Measurements from ENCODE around the gene CELF3. TPM values are rescaled to one million over a fixed set of nuclear protein-coding genes. Genes with fewer than 3 reads are reported as not detected.
A peak's percentile ranks its signal among the peaks of the same experiment; 100 is the strongest.

Gene CELF3
- total and polyA plus RNA-seq, 2 of the 13 experiments (the other 11 are each of a cell fraction or from before 2014, with no cell fraction given): not detected

GRCh38 chr1:151703813-151704212, 12.8 kb downstream of the CELF3 start (continued):
- TF ChIP-seq ZNF333 (CRISPR knock-in tag; IDR thresholded peaks at IDR 0.05; ENCODE audit: borderline replicate concordance): no peak
- TF ChIP-seq ZC3H13 (CRISPR knock-in tag; IDR thresholded peaks at IDR 0.05): no peak
- peak; percentile 58; the same call in 1 of the 2 replicates for TF ChIP-seq BCL6 (CRISPR knock-in tag; IDR thresholded peaks at IDR 0.05)
- TF ChIP-seq ZNF501 (CRISPR knock-in tag; IDR thresholded peaks at IDR 0.05): 0 out of 2 replicates have a peak, but pooled peaks have one; percentile 28
- no peak for TF ChIP-seq MAFG (CRISPR knock-in tag; IDR thresholded peaks at IDR 0.05)
- TF ChIP-seq JARID2 (CRISPR knock-in tag; IDR thresholded peaks at IDR 0.05; ENCODE audit: insufficient replicate concordance): peak; percentile 42
- no peak for TF ChIP-seq CHCHD3 (CRISPR knock-in tag; IDR thresholded peaks at IDR 0.05)
- TF ChIP-seq ESRRA (CRISPR knock-in tag; IDR thresholded peaks at IDR 0.05; ENCODE audit: low read depth): peak; percentile 42; the same call in 1 of the 2 replicates
- no peak for TF ChIP-seq ZNF407 (CRISPR knock-in tag; IDR thresholded peaks at IDR 0.05; ENCODE audit: not compliant biosample characterization)
- 0 out of 2 replicates have a peak, but pooled peaks have one; percentile 29 for TF ChIP-seq ZBTB7A (CRISPR knock-in tag; IDR thresholded peaks at IDR 0.05)
- no peak for TF ChIP-seq TRIM24 (CRISPR knock-in tag; IDR thresholded peaks at IDR 0.05)
- 0 out of 2 replicates have a peak, but pooled peaks have one; percentile 34 for TF ChIP-seq THAP11 (CRISPR knock-in tag; IDR thresholded peaks at IDR 0.05)
- TF ChIP-seq FOXA3 (CRISPR knock-in tag; IDR thresholded peaks at IDR 0.05): 0 out of 2 replicates have a peak, but pooled peaks have one; percentile 33
- TF ChIP-seq SAP130 (CRISPR knock-in tag; IDR thresholded peaks at IDR 0.05; ENCODE audit: low read depth): peak; percentile 46; the same call in 1 of the 2 replicates
- TF ChIP-seq JUN (CRISPR knock-in tag; IDR thresholded peaks at IDR 0.05): no peak
- TF ChIP-seq RFX5 (IDR thresholded peaks at IDR 0.05; ENCODE audit: low read depth, low read length): no peak
- TF ChIP-seq ZNF546 (CRISPR knock-in tag; conservative IDR thresholded peaks at IDR 0.05): no peak
- no peak for TF ChIP-seq ZSCAN5A (CRISPR knock-in tag; IDR thresholded peaks at IDR 0.05; ENCODE audit: borderline replicate concordance)
- TF ChIP-seq TBP (CRISPR knock-in tag; IDR thresholded peaks at IDR 0.05): no peak
- TF ChIP-seq FOXP4 (CRISPR knock-in tag; IDR thresholded peaks at IDR 0.05): peak; percentile 53; the same call in 1 of the 2 replicates
